Spleen (tissue), 11 donors: ENCODE measurements around the gene RNASEH1. TPM values are rescaled to one million over a fixed set of nuclear protein-coding genes. Genes with fewer than 3 reads are reported as not detected.

ENCODE experiments used
- DNase-seq: peaks from one replicate; pipeline ENCODE4 v3.0.0-alpha.2; 2020
- H3K27ac ChIP-seq, 8 donors: fragments of 200-600 bp; sonication (generic) in 7 of 8; 1 replicate in 4 of 8; 2 replicates in 4 of 8; pipeline versions ENCODE4 v1.5.0 to v1.8.0; 2016 to 2021; ENCODE audit warnings: inconsistent platforms in 4 of 8, mild to moderate bottlenecking in 4 of 8, moderate library complexity in 1 of 8
- H3K27me3 ChIP-seq, 7 donors: fragments of 200-600 bp; sonication (generic) in 6 of 7; replicated peaks in 1 of 7; 1 replicate in 4 of 7; 2 replicates in 3 of 7; pipeline versions ENCODE4 v1.5.0 to v1.8.0; 2016 to 2021; ENCODE audit warnings: inconsistent platforms in 3 of 7, mild to moderate bottlenecking in 1 of 7
- H3K36me3 ChIP-seq, 6 donors: fragments of 200-600 bp; sonication (generic) in 5 of 6; 1 replicate in 4 of 6; 2 replicates in 2 of 6; pipeline versions ENCODE4 v1.5.0 to v1.8.0; 2016 to 2021; ENCODE audit warnings: inconsistent platforms in 2 of 6
- H3K4me1 ChIP-seq, 6 donors: fragments of 200-600 bp; sonication (generic) in 5 of 6; 1 replicate in 3 of 6; 2 replicates in 3 of 6; pipeline versions ENCODE4 v1.5.0 to v1.8.0; 2016 to 2021; ENCODE audit warnings: inconsistent platforms in 3 of 6
- H3K4me3 ChIP-seq, 8 donors: fragments of 200-600 bp; sonication (generic) in 7 of 8; 1 replicate in 4 of 8; 2 replicates in 4 of 8; pipeline versions ENCODE4 v1.5.0 to v1.8.0; 2016 to 2021; ENCODE audit warnings: inconsistent platforms in 4 of 8, mild to moderate bottlenecking in 4 of 8, moderate library complexity in 2 of 8
- H3K9me3 ChIP-seq, 8 donors: fragments of 200-600 bp; sonication (generic) in 7 of 8; 1 replicate in 4 of 8; 2 replicates in 4 of 8; pipeline versions ENCODE4 v1.5.0 to v1.8.0; 2016 to 2021; ENCODE audit warnings: inconsistent platforms in 4 of 8
- POLR2A ChIP-seq, 3 donors: fragments of 450-650 bp; IDR thresholded peaks; one replicate each; pipeline ENCODE4 v1.5.1; 2017; ENCODE audit warnings: antibody characterized with exemption in 3 of 3, mild to moderate bottlenecking in 1 of 3
- POLR2AphosphoS5 ChIP-seq, 3 donors: sonication (generic); formaldehyde crosslinking; IDR thresholded peaks; one replicate each; pipeline ENCODE4 v1.5.1; 2017; ENCODE audit warnings: antibody characterized with exemption in 3 of 3
- WGBS, 5 donors: extraction: QIAGEN DNeasy Blood & Tissue Kit in 3 of 5; methylation state at CpG; one replicate each; pipeline versions ENCODE4 v1.1.5 to v1.1.7; 2013 to 2018; 5-methylcytosine and 5-hydroxymethylcytosine counted together
- intact Hi-C: fragments of 100-400 bp; cut with DNase I; formaldehyde crosslinking; loops from one replicate; pipeline ENCODE4 v1.15.0; 2023; ENCODE audit warnings: low total_unique reads
- polyA plus RNA-seq, 3 donors: library from polyadenylated mRNA; stranded (reverse); fragments of 200-250 nt; gene quantifications; one replicate each; pipeline ENCODE4 v1.2.1, GENCODE V29; 2013
- total RNA-seq, 7 donors: library from RNA; depleted of rRNA in 3 of 7; stranded (reverse); fragments of >200 nt in 3 of 7; fragmentation: NEBNext Ultra II Directional in 4 of 7; extraction: Animal tissue kit (Norgen Biotek cat#: 25700) in 4 of 7; gene quantifications; one replicate each; pipeline versions ENCODE4 v1.1.0 to v1.2.1, GENCODE V29; 2016 to 2021
- TF ChIP-seq, protein P1 (sequence below), 11 experiments: fragments of 200-600 bp in 7 of 11; fragments of 450-650 bp in 4 of 11; sonication (generic) in 4 of 11; IDR thresholded peaks in 8 of 11; conservative IDR thresholded peaks in 3 of 11; 1 replicate in 7 of 11; 2 replicates in 4 of 11; pipeline versions ENCODE4 v1.4.0 to v1.8.0; 2016 to 2021; ENCODE audit warnings: antibody characterized with exemption in 11 of 11, inconsistent platforms in 4 of 11, mild to moderate bottlenecking in 1 of 11
- donor health status: healthy with polysubstance abuse.
- donor health status: DM: no; HTN: no; CAD: no; lungs with moderate emphysema.
- donor health status: DM: no; HTN: no; CAD: no.
- donor health status: Bipolar disorder and iron deficiency.
- donor health status: healthy.
- donor health status: DM: no; HTN: no; CAD: no.
- donor health status: DM: yes; HTN: yes; CAD: no.

Gene RNASEH1
- total and polyA plus RNA-seq, 10 donors: 4.3 to 24.7 (median 18.2) TPM

DNA sequence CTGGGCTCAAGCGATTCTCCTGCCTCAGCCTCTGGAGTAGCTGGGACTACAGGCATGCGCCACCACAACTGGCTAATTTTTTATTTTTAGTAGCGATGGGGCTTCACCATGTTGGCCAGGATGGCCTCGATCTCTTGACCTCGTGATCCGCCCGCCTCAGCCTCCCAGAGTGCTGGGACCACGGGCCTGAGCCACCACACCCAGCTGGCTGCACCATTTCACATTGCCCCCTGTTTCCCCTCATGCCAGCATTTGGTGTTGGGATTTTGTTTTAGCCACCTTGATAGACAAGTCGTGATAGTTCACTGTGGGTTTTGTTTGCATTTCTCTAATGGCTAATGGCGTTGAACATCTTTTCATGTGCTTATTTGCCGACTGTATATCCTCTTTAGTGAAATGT, 31.0 kb upstream of the RNASEH1 start:
- 90 to 94% (median 91%) methylated on average over 11 of the region's 11 CpGs for WGBS, 5 donors
- intact Hi-C loops: no loop called here
- TF ChIP-seq POLR2AphosphoS5 (IDR thresholded peaks at IDR 0.05) (no peak), POLR2A (IDR thresholded peaks at IDR 0.05) (no peak)
- TF ChIP-seq, protein P1, sequence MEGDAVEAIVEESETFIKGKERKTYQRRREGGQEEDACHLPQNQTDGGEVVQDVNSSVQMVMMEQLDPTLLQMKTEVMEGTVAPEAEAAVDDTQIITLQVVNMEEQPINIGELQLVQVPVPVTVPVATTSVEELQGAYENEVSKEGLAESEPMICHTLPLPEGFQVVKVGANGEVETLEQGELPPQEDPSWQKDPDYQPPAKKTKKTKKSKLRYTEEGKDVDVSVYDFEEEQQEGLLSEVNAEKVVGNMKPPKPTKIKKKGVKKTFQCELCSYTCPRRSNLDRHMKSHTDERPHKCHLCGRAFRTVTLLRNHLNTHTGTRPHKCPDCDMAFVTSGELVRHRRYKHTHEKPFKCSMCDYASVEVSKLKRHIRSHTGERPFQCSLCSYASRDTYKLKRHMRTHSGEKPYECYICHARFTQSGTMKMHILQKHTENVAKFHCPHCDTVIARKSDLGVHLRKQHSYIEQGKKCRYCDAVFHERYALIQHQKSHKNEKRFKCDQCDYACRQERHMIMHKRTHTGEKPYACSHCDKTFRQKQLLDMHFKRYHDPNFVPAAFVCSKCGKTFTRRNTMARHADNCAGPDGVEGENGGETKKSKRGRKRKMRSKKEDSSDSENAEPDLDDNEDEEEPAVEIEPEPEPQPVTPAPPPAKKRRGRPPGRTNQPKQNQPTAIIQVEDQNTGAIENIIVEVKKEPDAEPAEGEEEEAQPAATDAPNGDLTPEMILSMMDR (IDR thresholded peaks at IDR 0.05 in 8 of 11, conservative IDR thresholded peaks at IDR 0.05 in 3 of 11): no peak
- Histone ChIP-seq H3K36me3 (peaks cover 0 to 23% (median 3%) of the 10 kb centered on the region in 6 donors), H3K4me3 (no peak overlapping the region), H3K27ac (no peak overlapping the region), H3K27me3 (no peaks in the 10 kb centered on the region), H3K9me3 (no peaks in the 10 kb centered on the region), H3K4me1 (peaks cover 0 to 12% (median 0%) of the 10 kb centered on the region in 6 donors)
- DNase-seq: no peak

DNA sequence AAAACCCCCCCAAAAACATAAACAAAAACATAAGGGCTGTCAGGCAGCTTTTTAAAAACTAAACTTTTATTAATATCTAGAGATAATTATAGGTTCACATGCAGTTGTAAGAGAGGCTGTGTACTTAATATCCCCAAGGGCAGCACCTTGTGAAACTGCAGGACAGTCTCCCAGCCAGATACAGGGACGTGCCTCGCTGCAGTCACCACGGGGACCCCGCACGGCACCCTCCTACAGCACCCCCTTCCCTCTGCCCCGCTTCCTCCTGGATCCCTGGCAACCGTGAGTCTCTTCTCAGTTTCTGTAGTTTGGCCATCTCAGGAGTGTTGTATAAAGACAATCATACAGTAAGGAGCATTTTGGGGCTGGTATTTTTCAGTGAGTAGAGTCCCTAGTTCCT, 30.0 kb upstream of the RNASEH1 start:
- Histone ChIP-seq H3K27ac (no peak overlapping the region), H3K4me1 (peaks cover 0 to 12% (median 0%) of the 10 kb centered on the region in 6 donors), H3K9me3 (no peaks in the 10 kb centered on the region), H3K36me3 (peaks cover 0 to 33% (median 9%) of the 10 kb centered on the region in 6 donors), H3K4me3 (no peak overlapping the region), H3K27me3 (no peaks in the 10 kb centered on the region)
- intact Hi-C loops: no loop called here
- no peak for DNase-seq
- 80 to 95% (median 90%) methylated on average over 7 of the region's 7 CpGs for whole genome bisulfite sequencing, 5 donors
- TF ChIP-seq POLR2A (IDR thresholded peaks at IDR 0.05) (no peak), POLR2AphosphoS5 (IDR thresholded peaks at IDR 0.05) (no peak)
- TF ChIP-seq, protein P1 (IDR thresholded peaks at IDR 0.05 in 8 of 11, conservative IDR thresholded peaks at IDR 0.05 in 3 of 11): no peak

DNA sequence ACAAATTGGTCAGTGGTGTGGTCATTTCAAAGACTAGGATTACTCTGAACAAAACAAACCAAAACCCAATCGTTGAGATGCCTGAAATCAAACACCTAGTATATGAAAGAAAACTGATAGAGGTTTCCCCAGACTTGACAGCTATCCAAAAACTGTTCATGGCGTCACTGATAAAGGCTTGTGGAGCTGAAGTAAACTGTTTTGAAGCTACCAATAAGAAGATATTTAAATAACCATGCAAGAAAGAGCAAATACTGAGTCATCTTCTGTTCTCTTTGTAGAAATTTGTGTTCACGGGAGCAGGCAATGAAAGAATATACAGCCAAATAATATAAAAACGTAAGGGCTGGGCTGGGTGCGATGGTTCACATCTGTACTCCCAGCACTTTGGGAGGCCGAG, 29.3 kb upstream of the RNASEH1 start:
- Histone ChIP-seq H3K4me1 (peaks cover 0 to 12% (median 0%) of the 10 kb centered on the region in 6 donors), H3K27ac (peak overlapping the region in 1 of 8 donors; percentile 80), H3K9me3 (no peaks in the 10 kb centered on the region), H3K27me3 (no peaks in the 10 kb centered on the region), H3K4me3 (no peak overlapping the region), H3K36me3 (peaks cover 0 to 40% (median 14%) of the 10 kb centered on the region in 6 donors)
- no peak for TF ChIP-seq POLR2A (IDR thresholded peaks at IDR 0.05)
- intact Hi-C loops: no loop called here
- 88 to 97% (median 91%) methylated on average over 6 of the region's 6 CpGs for WGBS, 5 donors
- DNase-seq: no peak

DNA sequence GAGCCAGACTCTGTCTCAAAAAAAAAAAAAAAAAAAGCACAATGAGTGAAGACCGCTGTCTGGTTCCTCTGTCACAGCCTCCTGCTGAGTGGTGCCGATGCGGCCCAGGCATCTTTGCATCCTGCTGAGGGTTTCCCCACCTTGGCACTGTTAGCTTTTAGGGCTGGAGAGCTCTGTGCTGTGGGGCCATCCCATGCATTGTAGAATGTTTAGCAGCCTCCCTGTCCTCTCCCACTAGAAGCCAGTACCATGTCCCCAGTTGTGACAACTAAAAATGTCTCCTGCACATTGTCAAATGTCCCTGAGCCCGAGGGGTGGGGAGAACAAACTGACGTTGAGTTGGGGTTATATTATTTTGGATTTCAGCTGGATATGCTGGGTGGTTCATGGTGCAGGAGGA, 28.9 kb upstream of the RNASEH1 start:
- Histone ChIP-seq H3K4me3 (no peak overlapping the region), H3K36me3 (peaks cover 0 to 44% (median 17%) of the 10 kb centered on the region in 6 donors), H3K27ac (peak overlapping the region in 1 of 8 donors; percentile 80), H3K9me3 (no peaks in the 10 kb centered on the region), H3K27me3 (no peaks in the 10 kb centered on the region), H3K4me1 (peaks cover 0 to 12% (median 0%) of the 10 kb centered on the region in 6 donors)
- intact Hi-C loops: no loop called here
- 88 to 92% (median 90%) methylated on average over 5 of the region's 5 CpGs for WGBS, 5 donors
- no peak for DNase-seq
- no peak for TF ChIP-seq POLR2A (IDR thresholded peaks at IDR 0.05)
- TF ChIP-seq, protein P1 (IDR thresholded peaks at IDR 0.05 in 8 of 11, conservative IDR thresholded peaks at IDR 0.05 in 3 of 11): no peak
- no peak for TF ChIP-seq POLR2AphosphoS5 (IDR thresholded peaks at IDR 0.05)

DNA sequence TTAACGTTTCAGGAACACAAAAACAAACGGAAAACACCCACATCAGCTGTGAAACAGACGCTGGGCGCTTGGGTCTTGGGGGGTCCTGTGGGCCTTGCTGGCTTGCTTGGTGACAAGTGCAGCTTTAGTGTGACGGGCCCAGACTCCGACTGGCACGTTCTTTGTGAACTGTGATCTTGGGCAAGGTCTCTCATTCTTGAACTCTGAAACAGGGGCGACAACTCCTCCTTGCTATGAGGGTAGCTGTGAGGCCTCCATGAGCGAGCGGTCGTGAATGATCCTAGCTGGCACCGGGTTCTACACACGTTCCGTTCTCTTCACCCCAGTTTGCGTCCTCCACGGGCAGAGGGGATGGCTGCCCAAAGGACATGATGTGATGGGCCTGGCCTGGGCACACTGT, 28.1 kb upstream of the RNASEH1 start:
- H3K4me3 ChIP-seq: no peak overlapping the region
- 86 to 92% (median 90%) methylated on average over 16 of the region's 16 CpGs for WGBS, 5 donors
- H3K36me3 ChIP-seq: peaks cover 0 to 52% (median 25%) of the 10 kb centered on the region in 6 donors
- TF ChIP-seq, protein P1 (IDR thresholded peaks at IDR 0.05 in 8 of 11, conservative IDR thresholded peaks at IDR 0.05 in 3 of 11): no peak
- TF ChIP-seq POLR2A (IDR thresholded peaks at IDR 0.05): no peak
- TF ChIP-seq POLR2AphosphoS5 (IDR thresholded peaks at IDR 0.05): no peak
- intact Hi-C loops: no loop called here
- peak overlapping the region in 7 of 8 donors; percentile 41 to 80 (median 75) for H3K27ac ChIP-seq
- no peak for DNase-seq
- peaks cover 0 to 12% (median 3%) of the 10 kb centered on the region in 6 donors for H3K4me1 ChIP-seq
- H3K9me3 ChIP-seq: no peaks in the 10 kb centered on the region
- H3K27me3 ChIP-seq: no peaks in the 10 kb centered on the region
